Testis (tissue), 3 donors: ENCODE data around the gene SLC35C1. TPM values are rescaled to one million over a fixed set of nuclear protein-coding genes. Genes with fewer than 3 reads are reported as not detected.

Experiments used
- DNase-seq: peaks from one replicate; pipeline ENCODE4 v3.0.0-alpha.2; 2019
- H3K27ac ChIP-seq, 2 donors: fragments of 200-600 bp; sonication (generic); one replicate each; pipeline ENCODE4 v1.5.1; 2019
- H3K27me3 ChIP-seq: fragments of 200-600 bp; sonication (generic); one replicate; pipeline ENCODE4 v1.5.1; 2019
- H3K36me3 ChIP-seq: fragments of 200-600 bp; sonication (generic); one replicate; pipeline ENCODE4 v1.5.1; 2017; ENCODE audit warnings: low read depth; ENCODE audit errors: missing control alignments
- H3K4me1 ChIP-seq: fragments of 200-600 bp; sonication (generic); one replicate; pipeline ENCODE4 v1.5.1; 2019
- H3K4me3 ChIP-seq, 2 donors: fragments of 200-600 bp; sonication (generic); one replicate each; pipeline ENCODE4 v1.5.1; 2017 to 2019
- H3K9me3 ChIP-seq: fragments of 200-600 bp; sonication (generic); one replicate; pipeline ENCODE4 v1.5.1; 2017
- CTCF ChIP-seq, 3 experiments: fragments of 450-650 bp in 2 of 3; fragments of 200-600 bp in 1 of 3; sonication (generic) in 1 of 3; IDR thresholded peaks; one replicate each; pipeline ENCODE4 v1.5.1; 2016 to 2019; ENCODE audit warnings: antibody characterized with exemption in 3 of 3, mild to moderate bottlenecking in 2 of 3, moderate library complexity in 1 of 3
- POLR2A ChIP-seq: fragments of 450-650 bp; IDR thresholded peaks from one replicate; pipeline ENCODE4 v1.6.1; 2017; ENCODE audit warnings: antibody characterized with exemption, mild to moderate bottlenecking, moderate library complexity
- WGBS, 2 donors: methylation state at CpG; one replicate each; pipeline ENCODE4 v1.1.5; 2018; 5-methylcytosine and 5-hydroxymethylcytosine counted together
- intact Hi-C: fragments of 100-400 bp; cut with DNase I; formaldehyde crosslinking; loops from one replicate; pipeline ENCODE4 v1.15.1; 2023; ENCODE audit warnings: low total_unique reads
- polyA plus RNA-seq: library from polyadenylated mRNA; stranded (reverse); fragments of 350-450 nt; fragmentation: Illumina TruSeq; extraction: RNeasy Lipid Tissue Mini Kit (QIAGEN cat#74804); gene quantifications from one replicate; pipeline ENCODE4 v1.2.3, GENCODE V29; 2014; ENCODE audit warnings: low read depth, low replicate concordance; ENCODE audit not compliant: insufficient read depth
- total RNA-seq, 2 donors: library from RNA; depleted of rRNA; stranded (reverse); fragments of >200 nt; gene quantifications; one replicate each; pipeline ENCODE4 v1.2.3, GENCODE V29; 2016

SLC35C1 gene
- total and polyA plus RNA-seq, 3 donors from 2014 or later: 10.4 to 15.7 (median 12.9) TPM

GRCh38 chr11:45847911-45848316 lies 43.0 kb downstream of the SLC35C1 start:
- DNase-seq: peak; percentile 71
- TF ChIP-seq POLR2A (no peak), CTCF (IDR thresholded peaks at IDR 0.05) (peak in 2 of 3 experiments; percentile 15 to 18)
- H3K9me3 ChIP-seq: no peaks in the 10 kb centered on the region
- no peaks in the 10 kb centered on the region for H3K27me3 ChIP-seq
- 0% methylated on average over 8 to 16 of the region's 16 CpGs for WGBS, 2 donors
- no peaks in the 10 kb centered on the region for H3K36me3 ChIP-seq
- H3K4me1 ChIP-seq: peaks cover 51% of the 10 kb centered on the region
- intact Hi-C loops: no loop called here
- peak overlapping the region; percentile 96 to 97 for H3K27ac ChIP-seq
- H3K4me3 ChIP-seq: peak overlapping the region; percentile 95 to 96

GRCh38 chr11:45848654-45849081 lies 43.7 kb downstream of the SLC35C1 start:
- no peaks in the 10 kb centered on the region for H3K36me3 ChIP-seq
- TF ChIP-seq POLR2A: no peak
- no peak for TF ChIP-seq CTCF (IDR thresholded peaks at IDR 0.05)
- H3K4me1 ChIP-seq: peaks cover 54% of the 10 kb centered on the region
- no peak for DNase-seq
- H3K27me3 ChIP-seq: no peaks in the 10 kb centered on the region
- H3K9me3 ChIP-seq: no peaks in the 10 kb centered on the region
- intact Hi-C loops: no loop called here
- peak overlapping the region; percentile 95 to 96 for H3K4me3 ChIP-seq
- peak overlapping the region; percentile 96 to 97 for H3K27ac ChIP-seq
- WGBS, 2 donors: 18 to 33% methylated on average over 8 of the region's 8 CpGs

DNA sequence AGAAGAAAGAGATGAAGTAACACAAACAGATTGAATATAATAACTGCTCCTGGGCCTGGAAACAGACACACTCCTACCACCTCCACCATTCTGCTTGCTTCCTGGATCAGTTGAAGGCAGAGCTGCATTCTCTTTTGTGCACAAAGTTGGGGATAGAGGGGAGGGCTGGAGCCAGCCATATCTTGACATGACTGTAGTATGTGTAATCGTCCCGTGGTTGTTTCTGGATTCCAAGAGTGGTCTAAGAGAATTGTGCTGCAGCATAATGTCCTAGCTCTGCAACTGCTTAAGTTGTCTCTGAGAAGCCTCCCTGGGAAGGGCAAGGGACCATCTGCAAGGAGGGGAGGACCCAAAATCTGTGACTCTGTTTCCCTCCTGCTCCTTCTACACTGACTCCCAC lies 45.5 kb downstream of the SLC35C1 start:
- Histone ChIP-seq H3K36me3 (no peaks in the 10 kb centered on the region), H3K27ac (peak overlapping the region in 1 of 2 donors; percentile 29), H3K27me3 (no peaks in the 10 kb centered on the region), H3K9me3 (no peaks in the 10 kb centered on the region), H3K4me1 (peaks cover 58% of the 10 kb centered on the region), H3K4me3 (no peak overlapping the region)
- DNase-seq: no peak
- intact Hi-C loops: no loop called here
- TF ChIP-seq CTCF (IDR thresholded peaks at IDR 0.05): no peak
- no peak for TF ChIP-seq POLR2A
- WGBS, 2 donors: 60 to 74% methylated on average over 2 of the region's 2 CpGs

DNA sequence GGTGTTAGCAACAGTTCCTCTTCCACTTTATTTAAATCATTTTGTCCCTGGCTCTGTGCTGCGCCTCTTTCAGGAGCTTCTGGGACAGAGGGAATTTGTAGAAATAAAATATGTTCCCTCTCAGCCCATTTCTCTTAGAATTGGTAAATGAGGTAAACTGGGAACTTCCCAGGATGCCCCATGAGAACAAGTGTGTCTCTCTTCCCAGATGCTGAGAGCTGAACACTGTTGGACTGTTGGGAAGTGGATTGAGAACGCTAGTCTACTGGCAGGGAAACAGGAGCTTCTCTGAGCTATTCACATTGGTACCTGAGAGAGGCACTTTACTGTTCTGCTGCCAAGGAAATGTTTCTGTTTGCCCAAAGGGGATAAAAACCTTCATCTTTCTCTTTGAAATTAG lies 46.3 kb downstream of the SLC35C1 start:
- WGBS, 2 donors: 65 to 71% methylated on average over 2 of the region's 2 CpGs
- Histone ChIP-seq H3K4me3 (no peak overlapping the region), H3K36me3 (no peaks in the 10 kb centered on the region), H3K27ac (peak overlapping the region in 1 of 2 donors; percentile 16), H3K27me3 (no peaks in the 10 kb centered on the region), H3K9me3 (no peaks in the 10 kb centered on the region), H3K4me1 (peaks cover 66% of the 10 kb centered on the region)
- no peak for DNase-seq
- intact Hi-C loops: no loop called here
- TF ChIP-seq POLR2A (no peak), CTCF (IDR thresholded peaks at IDR 0.05) (no peak)

GRCh38 chr11:45852018-45852711 lies 47.2 kb downstream of the SLC35C1 start:
- no peak overlapping the region for H3K4me3 ChIP-seq
- DNase-seq: no peak
- intact Hi-C loops: no loop called here
- no peak for TF ChIP-seq CTCF (IDR thresholded peaks at IDR 0.05)
- no peak for TF ChIP-seq POLR2A
- H3K27me3 ChIP-seq: no peaks in the 10 kb centered on the region
- H3K9me3 ChIP-seq: no peaks in the 10 kb centered on the region
- peaks cover 66% of the 10 kb centered on the region for H3K4me1 ChIP-seq
- 46 to 64% methylated on average over 4 of the region's 4 CpGs for WGBS, 2 donors
- peak overlapping the region; percentile 5 to 37 for H3K27ac ChIP-seq
- H3K36me3 ChIP-seq: no peaks in the 10 kb centered on the region
